GM12878 (cell line): ENCODE measurements around the gene TBCK. TPM values are rescaled to one million over a fixed set of nuclear protein-coding genes. Genes with fewer than 3 reads are reported as not detected.

Experiments
- ATAC-seq: fragments of 200-7000 bp; cut with Tn5 transposase; 3 replicates; pipeline ENCODE4 v1.9.1; 2020; ENCODE audit warnings: mild to moderate bottlenecking, moderate library complexity
- BruUV-seq: library from RNA; stranded (reverse); fragments of 400-500 nt; replicated peaks from 2 replicates; lab custom pipeline; 2021; lab: Mats Ljungman, UMichigan
- CTCF ChIA-PET: fragments of 300-600 bp; sonication (Branson Sonifier 250); formaldehyde crosslinking; extraction: SDS; loops from one replicate; lab custom pipeline; 2021; ENCODE audit warnings: inconsistent platforms; lab: Yijun Ruan, JAX
- POLR2A ChIA-PET: fragments of 350-600 bp; formaldehyde crosslinking; extraction: SDS; loops from one replicate; lab custom pipeline; 2021; ENCODE audit warnings: inconsistent platforms; lab: Charles Lee
- RAD21 ChIA-PET: fragments of 300-600 bp; sonication (Branson Sonifier 250); formaldehyde crosslinking; loops from one replicate; lab custom pipeline; 2023; ENCODE audit warnings: antibody characterized with exemption; ENCODE audit not compliant: unreplicated experiment; lab: Charles Lee
- SMC1A ChIA-PET: fragments of 300-600 bp; sonication (Branson Sonifier 250); formaldehyde crosslinking; loops from one replicate; lab custom pipeline; 2023; ENCODE audit not compliant: unreplicated experiment, uncharacterized antibody; lab: Charles Lee
- DNase-seq: peaks from one replicate; pipeline ENCODE4 v3.0.0-alpha.2; 2011; ENCODE audit warnings: low read depth, low spot score
- FAIRE-seq: peaks from 3 replicates; lab custom pipeline; 2011; peaks lifted over from hg19 to GRCh38; lab: Jason Lieb, UNC
- H2AFZ ChIP-seq: 2 replicates; pipeline ENCODE4 v1.6.0; 2011; ENCODE audit warnings: low read depth, low read length, control low read depth; ENCODE audit not compliant: control insufficient read depth
- H3K27ac ChIP-seq: 2 replicates; pipeline ENCODE4 v1.5.1; 2011; ENCODE audit warnings: control low read depth; ENCODE audit not compliant: control insufficient read depth, insufficient read depth
- H3K27me3 ChIP-seq, 2 experiments: replicated peaks in 1 of 2; 2 replicates each; pipeline versions ENCODE4 v1.6.0 to v1.6.1; 2011; ENCODE audit warnings: low read length in 1 of 2; ENCODE audit not compliant: control insufficient read depth in 2 of 2, insufficient read depth in 2 of 2
- H3K36me3 ChIP-seq, 2 experiments: 2 replicates each; pipeline ENCODE4 v1.5.1; 2011; ENCODE audit warnings: low read length in 1 of 2; ENCODE audit not compliant: control insufficient read depth in 2 of 2, insufficient read depth in 2 of 2
- H3K4me1 ChIP-seq: 2 replicates; pipeline ENCODE4 v1.6.1; 2011; ENCODE audit warnings: mild to moderate bottlenecking, low read length, moderate library complexity, mixed read lengths; ENCODE audit not compliant: control insufficient read depth, insufficient read depth
- H3K4me2 ChIP-seq: 2 replicates; pipeline ENCODE4 v1.6.0; 2011; ENCODE audit warnings: control low read depth; ENCODE audit not compliant: control insufficient read depth, insufficient read depth
- H3K4me3 ChIP-seq: fragments of 200-600 bp; sonication (generic); 2 replicates; pipeline ENCODE4 v1.5.1; 2016
- H3K79me2 ChIP-seq: 2 replicates; pipeline ENCODE4 v1.6.0; 2011; ENCODE audit warnings: low read length; ENCODE audit not compliant: control insufficient read depth, insufficient read depth
- H3K9ac ChIP-seq: 2 replicates; pipeline ENCODE4 v1.8.0; 2011; ENCODE audit warnings: low read length, control low read depth, mixed read lengths; ENCODE audit not compliant: control insufficient read depth, insufficient read depth
- H3K9me3 ChIP-seq: replicated peaks from 3 replicates; pipeline ENCODE4 v1.5.1; 2011; ENCODE audit warnings: mild to moderate bottlenecking, low read length; ENCODE audit not compliant: control insufficient read depth, insufficient read depth
- H4K20me1 ChIP-seq: 2 replicates; pipeline ENCODE4 v1.6.0; 2011; ENCODE audit not compliant: control insufficient read depth, insufficient read depth
- ASH2L ChIP-seq: fragments of 300-600, 200-600 bp; sonication (generic); IDR thresholded peaks from 2 replicates; pipeline ENCODE4 v1.6.1; 2017; ENCODE audit warnings: low read depth, mild to moderate bottlenecking, borderline replicate concordance
- BRCA1 ChIP-seq: IDR thresholded peaks from 2 replicates; pipeline ENCODE4 v1.6.1; 2011; ENCODE audit warnings: low read depth, low read length, improper control_type of control experiment
- CEBPB ChIP-seq, 2 experiments: fragments of 150-350 bp in 1 of 2; IDR thresholded peaks; 2 replicates each; pipeline ENCODE4 v1.6.1; 2012 to 2014; ENCODE audit warnings: low read depth in 2 of 2, low read length in 2 of 2, borderline replicate concordance in 1 of 2, inconsistent platforms in 1 of 2
- CUX1 ChIP-seq: IDR thresholded peaks from 2 replicates; pipeline ENCODE4 v1.6.1; 2012; ENCODE audit warnings: improper control_type of control experiment, low read depth, low read length; ENCODE audit not compliant: insufficient replicate concordance
- EZH2 ChIP-seq: IDR thresholded peaks from 2 replicates; pipeline ENCODE4 v1.6.1; 2012; ENCODE audit warnings: low read depth, mild to moderate bottlenecking, control low read depth, inconsistent platforms, low read length, borderline replicate concordance; ENCODE audit not compliant: control insufficient read depth
- FOXM1 ChIP-seq: IDR thresholded peaks from 2 replicates; pipeline ENCODE4 v1.6.1; 2012; ENCODE audit warnings: low read depth, mild to moderate bottlenecking, inconsistent platforms, low read length, moderate library complexity
- HCFC1 ChIP-seq: fragments of 150-350 bp; IDR thresholded peaks from 2 replicates; pipeline ENCODE4 v1.6.1; 2014; ENCODE audit warnings: low read length
- JUND ChIP-seq: IDR thresholded peaks from 2 replicates; pipeline ENCODE4 v1.6.1; 2012; ENCODE audit warnings: low read depth, mild to moderate bottlenecking, low read length, improper control_type of control experiment, moderate library complexity
- LARP7 ChIP-seq: fragments of 450-650 bp; IDR thresholded peaks from 2 replicates; pipeline ENCODE4 v1.6.1; 2017; ENCODE audit warnings: mild to moderate bottlenecking
- POLR2AphosphoS2 ChIP-seq: IDR thresholded peaks from 2 replicates; pipeline ENCODE4 v1.6.1; 2011; ENCODE audit warnings: low read depth, mild to moderate bottlenecking, low read length, improper control_type of control experiment, moderate library complexity
- SMARCA5 ChIP-seq: fragments of 450-650 bp; IDR thresholded peaks from 2 replicates; pipeline ENCODE4 v1.6.1; 2017; ENCODE audit warnings: mild to moderate bottlenecking
- YBX1 ChIP-seq: fragments of 450-650 bp; IDR thresholded peaks from 2 replicates; pipeline ENCODE4 v1.6.1; 2016; ENCODE audit warnings: antibody characterized with exemption
- WGBS: methylation state at CpG from one replicate; pipeline ENCODE4 v1.1.6; 2016; ENCODE audit warnings: low lambda C conversion rate; ENCODE audit not compliant: insufficient replicate concordance, insufficient coverage; ENCODE audit errors: missing lambda C conversion rate; 5-methylcytosine and 5-hydroxymethylcytosine counted together
- in situ Hi-C: fragments of 300-500 bp; cut with MboI; formaldehyde crosslinking; loops from 9 replicates; pipeline ENCODE4 v1.14.3; 2018; ENCODE audit warnings: mixed read lengths
- intact Hi-C: fragments of 100-400 bp; cut with micrococcal nuclease; formaldehyde crosslinking; loops from one replicate; pipeline ENCODE4 v1.14.2; 2022; ENCODE audit not compliant: unreplicated experiment
- polyA plus RNA-seq, 11 experiments: library from polyadenylated mRNA; depleted of rRNA in 4 of 11; unstranded in 6 of 11; stranded (reverse) in 5 of 11; fragments of >200 nt; fragmentation: Nextera tagmentation in 4 of 11; fragmentation: Illumina TruSeq in 1 of 11; extraction: Ambion mirVana in 4 of 11; extraction: Trizol in 1 of 11; gene quantifications; 1 replicate in 1 of 11; 2 replicates in 10 of 11; pipeline versions ENCODE4 v1.2.1 to v1.2.3, GENCODE V29; 2011 to 2016; ENCODE audit warnings: inconsistent platforms in 2 of 11, missing spikeins in 2 of 11, low read depth in 1 of 11
- total RNA-seq, 4 experiments: library from RNA; depleted of rRNA in 3 of 4; stranded (reverse); fragments of >200 nt in 3 of 4; fragmentation: Illumina TruSeq in 1 of 4; extraction: Trizol in 1 of 4; gene quantifications; 2 replicates each; pipeline versions ENCODE4 v1.2.1 to v1.2.3, GENCODE V29; 2013 to 2021
- TF ChIP-seq, protein P1 (sequence below): fragments of 450-650 bp; IDR thresholded peaks from 2 replicates; pipeline ENCODE4 v1.6.1; 2017; ENCODE audit warnings: low read depth, mild to moderate bottlenecking, moderate library complexity
- TF ChIP-seq, protein P2 (sequence below): fragments of 450-650 bp; IDR thresholded peaks from 2 replicates; pipeline ENCODE4 v1.6.1; 2016; ENCODE audit warnings: mild to moderate bottlenecking, moderate library complexity, borderline replicate concordance

The TBCK gene
- total and polyA plus RNA-seq, 10 of the 15 experiments (the other 5 are each of a cell fraction or from before 2014, with no cell fraction given), result 4.1 to 30.3 (median 20.2) TPM

DNA sequence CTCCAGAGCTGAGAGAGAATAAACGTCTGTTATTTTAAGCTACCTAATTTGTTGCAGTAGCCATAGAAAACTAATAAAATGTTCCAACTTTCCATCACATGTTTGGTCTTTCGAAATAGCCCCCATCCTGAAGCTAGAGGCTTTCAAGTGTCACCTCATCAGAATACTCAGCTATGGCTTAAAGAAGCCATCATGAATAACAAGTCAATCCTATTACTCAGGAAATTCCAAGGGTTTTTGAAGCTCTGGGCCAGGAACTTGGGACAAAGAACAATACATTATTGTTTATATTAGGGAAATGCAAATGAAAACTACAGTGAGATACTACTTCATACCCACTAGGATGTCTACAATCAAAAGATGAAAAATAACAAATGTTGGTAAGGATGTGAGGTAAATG lies 42.2 kb downstream of the TBCK start:
- intact Hi-C loops (no loop called here), in situ Hi-C loops (no loop called here)
- ChIA-PET SMC1A (no interaction called here), RAD21 (no interaction called here), POLR2A (no interaction called here), CTCF (interaction anchor here (1.4 kb wide), 1 partner anchor 15 kb away, joined by 3 read pairs; no protein-coding TSS in a partner anchor)
- H3K36me3 ChIP-seq, result no peaks in the 10 kb centered on the region; a peak in 1 of 4 replicates
- H3K9me3 ChIP-seq, result no peaks in the 10 kb centered on the region
- H4K20me1 ChIP-seq, result no peaks in the 10 kb centered on the region
- no peaks in the 10 kb centered on the region; the same call in 1 of the 2 replicates for H3K79me2 ChIP-seq
- H3K27ac ChIP-seq, result no peak overlapping the region
- BruUV-seq, result no TSS peak
- no peak overlapping the region for H3K4me3 ChIP-seq
- H3K27me3 ChIP-seq, result no peaks in the 10 kb centered on the region
- no peak overlapping the region for H3K9ac ChIP-seq
- no peak overlapping the region for H2AFZ ChIP-seq
- DNase-seq, result no peak
- no peaks in the 10 kb centered on the region for H3K4me1 ChIP-seq
- FAIRE-seq, result no peak
- no peak overlapping the region for H3K4me2 ChIP-seq
- 97% methylated on average over 2 of the region's 2 CpGs for WGBS
- no peak for ATAC-seq
- TF ChIP-seq FOXM1 (no peak), CUX1 (no peak), EZH2 (no peak), CEBPB (IDR thresholded peaks at IDR 0.05; ENCODE audit: borderline replicate concordance in 1 of 2, low read depth in 2 of 2, low read length in 2 of 2) (no peak), BRCA1 (no peak), YBX1 (no peak), ASH2L (no peak), SMARCA5 (no peak), POLR2AphosphoS2 (no peak), HCFC1 (no peak), JUND (no peak), LARP7 (no peak)
- TF ChIP-seq, protein P1, sequence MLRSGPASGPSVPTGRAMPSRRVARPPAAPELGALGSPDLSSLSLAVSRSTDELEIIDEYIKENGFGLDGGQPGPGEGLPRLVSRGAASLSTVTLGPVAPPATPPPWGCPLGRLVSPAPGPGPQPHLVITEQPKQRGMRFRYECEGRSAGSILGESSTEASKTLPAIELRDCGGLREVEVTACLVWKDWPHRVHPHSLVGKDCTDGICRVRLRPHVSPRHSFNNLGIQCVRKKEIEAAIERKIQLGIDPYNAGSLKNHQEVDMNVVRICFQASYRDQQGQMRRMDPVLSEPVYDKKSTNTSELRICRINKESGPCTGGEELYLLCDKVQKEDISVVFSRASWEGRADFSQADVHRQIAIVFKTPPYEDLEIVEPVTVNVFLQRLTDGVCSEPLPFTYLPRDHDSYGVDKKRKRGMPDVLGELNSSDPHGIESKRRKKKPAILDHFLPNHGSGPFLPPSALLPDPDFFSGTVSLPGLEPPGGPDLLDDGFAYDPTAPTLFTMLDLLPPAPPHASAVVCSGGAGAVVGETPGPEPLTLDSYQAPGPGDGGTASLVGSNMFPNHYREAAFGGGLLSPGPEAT, result no peak
- TF ChIP-seq, protein P2, sequence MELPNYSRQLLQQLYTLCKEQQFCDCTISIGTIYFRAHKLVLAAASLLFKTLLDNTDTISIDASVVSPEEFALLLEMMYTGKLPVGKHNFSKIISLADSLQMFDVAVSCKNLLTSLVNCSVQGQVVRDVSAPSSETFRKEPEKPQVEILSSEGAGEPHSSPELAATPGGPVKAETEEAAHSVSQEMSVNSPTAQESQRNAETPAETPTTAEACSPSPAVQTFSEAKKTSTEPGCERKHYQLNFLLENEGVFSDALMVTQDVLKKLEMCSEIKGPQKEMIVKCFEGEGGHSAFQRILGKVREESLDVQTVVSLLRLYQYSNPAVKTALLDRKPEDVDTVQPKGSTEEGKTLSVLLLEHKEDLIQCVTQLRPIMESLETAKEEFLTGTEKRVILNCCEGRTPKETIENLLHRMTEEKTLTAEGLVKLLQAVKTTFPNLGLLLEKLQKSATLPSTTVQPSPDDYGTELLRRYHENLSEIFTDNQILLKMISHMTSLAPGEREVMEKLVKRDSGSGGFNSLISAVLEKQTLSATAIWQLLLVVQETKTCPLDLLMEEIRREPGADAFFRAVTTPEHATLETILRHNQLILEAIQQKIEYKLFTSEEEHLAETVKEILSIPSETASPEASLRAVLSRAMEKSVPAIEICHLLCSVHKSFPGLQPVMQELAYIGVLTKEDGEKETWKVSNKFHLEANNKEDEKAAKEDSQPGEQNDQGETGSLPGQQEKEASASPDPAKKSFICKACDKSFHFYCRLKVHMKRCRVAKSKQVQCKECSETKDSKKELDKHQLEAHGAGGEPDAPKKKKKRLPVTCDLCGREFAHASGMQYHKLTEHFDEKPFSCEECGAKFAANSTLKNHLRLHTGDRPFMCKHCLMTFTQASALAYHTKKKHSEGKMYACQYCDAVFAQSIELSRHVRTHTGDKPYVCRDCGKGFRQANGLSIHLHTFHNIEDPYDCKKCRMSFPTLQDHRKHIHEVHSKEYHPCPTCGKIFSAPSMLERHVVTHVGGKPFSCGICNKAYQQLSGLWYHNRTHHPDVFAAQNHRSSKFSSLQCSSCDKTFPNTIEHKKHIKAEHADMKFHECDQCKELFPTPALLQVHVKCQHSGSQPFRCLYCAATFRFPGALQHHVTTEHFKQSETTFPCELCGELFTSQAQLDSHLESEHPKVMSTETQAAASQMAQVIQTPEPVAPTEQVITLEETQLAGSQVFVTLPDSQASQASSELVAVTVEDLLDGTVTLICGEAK, result no peak
